Colonic mucosa (tissue), 4 donors: ENCODE results near the gene BOD1L1. TPM values are rescaled to one million over a fixed set of nuclear protein-coding genes. Genes with fewer than 3 reads are reported as not detected.

ENCODE experiments used
- DNase-seq: peaks from one replicate; pipeline ENCODE4 v3.0.0-alpha.2; 2020
- H3K27ac ChIP-seq: fragments of 200-600 bp; one replicate; pipeline ENCODE4 v1.8.0; 2021
- H3K27me3 ChIP-seq: fragments of 200-600 bp; one replicate; pipeline ENCODE4 v1.8.0; 2021
- H3K36me3 ChIP-seq: fragments of 200-600 bp; one replicate; pipeline ENCODE4 v1.8.0; 2021
- H3K4me1 ChIP-seq: fragments of 200-600 bp; one replicate; pipeline ENCODE4 v1.8.0; 2021; ENCODE audit warnings: mild to moderate bottlenecking
- H3K4me3 ChIP-seq: fragments of 200-600 bp; one replicate; pipeline ENCODE4 v1.8.0; 2021
- H3K9ac ChIP-seq, 2 donors: one replicate each; pipeline ENCODE4 v1.7.0; 2013; ENCODE audit warnings: control low read depth in 2 of 2, low read depth in 2 of 2, low read length in 2 of 2
- H3K9me3 ChIP-seq: fragments of 200-600 bp; one replicate; pipeline ENCODE4 v1.8.0; 2021
- CTCF ChIP-seq: fragments of 200-600 bp; IDR thresholded peaks from one replicate; pipeline ENCODE4 v1.8.0; 2022; ENCODE audit warnings: antibody characterized with exemption, mild to moderate bottlenecking
- intact Hi-C: fragments of 100-400 bp; cut with DNase I; formaldehyde crosslinking; loops from one replicate; pipeline ENCODE4 v1.14.1; 2022
- total RNA-seq, 2 donors: library from RNA; stranded (reverse); fragmentation: NEBNext Ultra II Directional in 1 of 2; extraction: Animal tissue kit (Norgen Biotek cat#: 25700) in 1 of 2; gene quantifications; one replicate each; pipeline ENCODE4 v1.2.1, GENCODE V29; 2021
- donor health status: healthy.
- donor health status: DM: no; HTN: no; CAD: no.
- donor health status: DM: no; HTN: no; CAD: no.

BOD1L1 gene
- total RNA-seq, 2 donors from 2014 or later = 20.7 to 24.7 TPM

GRCh38 chr4:13541720-13542576 is 85.6 kb downstream of the BOD1L1 start:
- peak; percentile 29 for TF ChIP-seq CTCF
- intact Hi-C loops = no loop called here
- no peaks in the 10 kb centered on the region for H3K36me3 ChIP-seq
- H3K27me3 ChIP-seq = peaks cover 86% of the 10 kb centered on the region
- no peaks in the 10 kb centered on the region for H3K9me3 ChIP-seq
- H3K9ac ChIP-seq = no peak overlapping the region
- no peak overlapping the region for H3K27ac ChIP-seq
- peaks cover 10% of the 10 kb centered on the region for H3K4me1 ChIP-seq
- peak overlapping the region; percentile 27 for H3K4me3 ChIP-seq
- DNase-seq = peak; percentile 62

DNA sequence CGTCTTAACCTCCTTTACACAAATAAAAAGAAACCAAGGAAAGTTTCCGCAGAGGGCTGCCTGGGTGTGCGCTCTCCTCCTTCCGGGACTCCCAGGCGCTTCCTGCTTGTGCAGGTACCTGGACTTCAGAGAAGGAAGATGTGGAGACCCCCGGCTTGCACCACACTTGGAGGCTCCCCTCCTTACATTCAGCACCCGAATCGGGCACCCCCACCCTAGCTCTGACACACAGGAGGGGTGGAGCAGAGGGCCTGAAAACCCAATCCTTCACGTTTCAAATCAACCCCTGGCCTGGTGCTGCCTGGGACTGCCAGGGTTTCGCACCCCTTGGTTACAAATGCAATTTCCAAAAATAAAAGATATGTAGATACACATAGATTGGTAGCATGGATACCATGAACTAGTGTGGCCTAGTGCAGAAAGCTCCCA is 86.3 kb downstream of the BOD1L1 start:
- no peak for DNase-seq
- no peaks in the 10 kb centered on the region for H3K36me3 ChIP-seq
- no peak for TF ChIP-seq CTCF
- no peak overlapping the region for H3K27ac ChIP-seq
- H3K27me3 ChIP-seq = peaks cover 83% of the 10 kb centered on the region
- intact Hi-C loops = no loop called here
- H3K9me3 ChIP-seq = no peaks in the 10 kb centered on the region
- H3K4me3 ChIP-seq = no peak overlapping the region
- H3K9ac ChIP-seq = no peak overlapping the region
- peaks cover 10% of the 10 kb centered on the region for H3K4me1 ChIP-seq

DNA sequence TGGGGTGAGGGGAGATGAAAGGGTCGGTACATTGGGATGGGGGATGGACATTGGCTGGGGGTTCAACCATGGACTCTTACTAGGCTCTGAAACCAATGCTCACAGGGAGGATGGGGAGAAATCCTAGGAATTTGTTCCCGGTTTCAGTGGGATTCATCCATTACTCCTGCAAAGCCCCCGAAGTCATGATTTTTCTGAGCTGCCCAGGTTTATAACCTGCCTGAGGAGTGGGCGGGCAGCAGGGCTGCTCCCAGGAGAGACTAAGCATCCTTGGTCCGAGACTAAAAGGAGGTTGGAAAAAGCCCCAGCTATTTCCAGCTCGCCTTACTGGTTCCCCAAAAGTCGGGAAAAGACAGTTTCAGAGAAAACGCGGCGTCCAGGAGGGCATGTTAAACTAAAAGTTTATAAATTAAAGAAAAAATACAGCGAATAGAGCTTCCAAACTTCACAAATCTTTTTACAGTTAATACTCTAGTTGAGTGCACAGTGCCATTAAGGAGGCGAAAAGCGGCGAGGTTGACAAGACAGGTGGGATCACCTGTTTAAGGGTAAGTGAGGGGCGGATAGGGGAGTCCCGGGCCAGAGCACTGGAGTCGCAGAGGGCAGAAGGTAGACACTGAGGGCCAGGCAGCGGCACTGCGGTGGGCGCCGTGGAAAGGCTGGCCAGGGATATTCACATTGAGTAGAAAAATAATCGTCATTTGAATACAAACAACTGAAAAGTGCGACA is 86.9 kb downstream of the BOD1L1 start:
- DNase-seq = no peak
- H3K9me3 ChIP-seq = no peaks in the 10 kb centered on the region
- intact Hi-C loops = no loop called here
- no peak for TF ChIP-seq CTCF
- peaks cover 10% of the 10 kb centered on the region for H3K4me1 ChIP-seq
- H3K27me3 ChIP-seq = peaks cover 82% of the 10 kb centered on the region
- H3K27ac ChIP-seq = no peak overlapping the region
- no peaks in the 10 kb centered on the region for H3K36me3 ChIP-seq
- no peak overlapping the region for H3K9ac ChIP-seq
- H3K4me3 ChIP-seq = no peak overlapping the region

- no peaks in the 10 kb centered on the region for H3K9me3 ChIP-seq
- H3K27ac ChIP-seq = no peak overlapping the region
- peaks cover 10% of the 10 kb centered on the region for H3K4me1 ChIP-seq
- no peak overlapping the region for H3K9ac ChIP-seq
- H3K27me3 ChIP-seq = peaks cover 79% of the 10 kb centered on the region
- intact Hi-C loops = no loop called here
- H3K36me3 ChIP-seq = no peaks in the 10 kb centered on the region
- no peak for DNase-seq
- no peak for TF ChIP-seq CTCF
- no peak overlapping the region for H3K4me3 ChIP-seq
These were observed 87.7 kb downstream of the BOD1L1 start for GRCh38 chr4:13539619-13540445.

- DNase-seq = no peak
- H3K27me3 ChIP-seq = peaks cover 79% of the 10 kb centered on the region
- no peak overlapping the region for H3K27ac ChIP-seq
- no peak overlapping the region for H3K9ac ChIP-seq
- no peak overlapping the region for H3K4me3 ChIP-seq
- no peaks in the 10 kb centered on the region for H3K36me3 ChIP-seq
- no peaks in the 10 kb centered on the region for H3K9me3 ChIP-seq
- peaks cover 10% of the 10 kb centered on the region for H3K4me1 ChIP-seq
- TF ChIP-seq CTCF = no peak
- intact Hi-C loops = no loop called here
These were observed 88.4 kb downstream of the BOD1L1 start for GRCh38 chr4:13539047-13539618.
